Stimulated activated naive CD8-positive, alpha-beta T cell treated with anti-CD3 and anti-CD28 coated beads, Interleukin-15, Interleukin-2, amounts not matched to agents 100 U/mL and 50 U/mL, for 24 hours (primary cell): ENCODE measurements around the gene ANAPC2.

Source experiments
- ATAC-seq: fragments of 150-1000 bp; cut with Tn5 transposase; one replicate; pipeline ENCODE4 v1.10.0; 2021
- DNase-seq: peaks from one replicate; pipeline ENCODE4 v3.0.0; 2021

Gene ANAPC2

DNA sequence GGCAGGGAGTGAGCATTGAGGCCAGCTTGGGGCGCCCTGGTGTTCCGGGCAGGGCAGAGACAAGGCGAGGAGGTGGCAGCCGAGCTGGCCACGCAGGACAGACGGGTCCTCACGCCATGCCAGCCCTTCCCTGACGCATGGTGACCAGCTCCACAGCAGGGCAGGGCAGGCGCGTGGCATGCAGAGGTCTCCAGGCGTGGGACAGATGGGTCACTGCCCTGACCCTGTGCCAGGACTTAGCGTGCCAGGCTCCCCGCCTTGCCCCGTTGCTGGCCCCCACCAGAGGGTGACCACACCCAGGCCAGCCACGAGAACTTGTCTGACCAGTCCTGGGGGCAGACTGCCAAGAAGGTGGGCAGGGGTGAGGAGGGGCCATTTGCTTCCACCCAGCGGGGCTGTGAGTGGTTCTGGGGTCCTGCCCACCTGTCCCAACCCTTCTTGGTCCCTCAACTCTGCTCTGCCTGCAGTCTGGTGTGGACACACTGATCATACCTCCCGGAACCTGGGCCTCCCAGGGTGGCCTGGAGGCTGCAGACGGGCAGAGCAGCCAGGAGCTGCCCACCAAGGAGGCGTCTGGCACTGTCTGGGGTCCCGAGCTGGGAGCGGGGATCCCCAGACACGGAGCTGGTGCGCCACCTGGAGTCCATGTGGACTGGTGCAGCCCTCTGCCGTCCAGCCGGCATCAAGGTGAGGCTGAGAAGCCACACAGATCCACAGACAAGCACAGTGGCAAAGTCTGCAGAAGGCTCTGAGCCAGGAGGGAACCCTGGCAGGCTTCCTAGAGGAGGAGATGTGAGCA, 38.9 kb upstream of the ANAPC2 start, which contains the start of gene RNF224:
TSS of gene RNF224 (plus strand) at position 449 of the 799 bp plus-strand sequence. CDS start 834 bp downstream, outside the sequence.
- ATAC-seq (peak; percentile 55), DNase-seq (peak; percentile 89)

DNA sequence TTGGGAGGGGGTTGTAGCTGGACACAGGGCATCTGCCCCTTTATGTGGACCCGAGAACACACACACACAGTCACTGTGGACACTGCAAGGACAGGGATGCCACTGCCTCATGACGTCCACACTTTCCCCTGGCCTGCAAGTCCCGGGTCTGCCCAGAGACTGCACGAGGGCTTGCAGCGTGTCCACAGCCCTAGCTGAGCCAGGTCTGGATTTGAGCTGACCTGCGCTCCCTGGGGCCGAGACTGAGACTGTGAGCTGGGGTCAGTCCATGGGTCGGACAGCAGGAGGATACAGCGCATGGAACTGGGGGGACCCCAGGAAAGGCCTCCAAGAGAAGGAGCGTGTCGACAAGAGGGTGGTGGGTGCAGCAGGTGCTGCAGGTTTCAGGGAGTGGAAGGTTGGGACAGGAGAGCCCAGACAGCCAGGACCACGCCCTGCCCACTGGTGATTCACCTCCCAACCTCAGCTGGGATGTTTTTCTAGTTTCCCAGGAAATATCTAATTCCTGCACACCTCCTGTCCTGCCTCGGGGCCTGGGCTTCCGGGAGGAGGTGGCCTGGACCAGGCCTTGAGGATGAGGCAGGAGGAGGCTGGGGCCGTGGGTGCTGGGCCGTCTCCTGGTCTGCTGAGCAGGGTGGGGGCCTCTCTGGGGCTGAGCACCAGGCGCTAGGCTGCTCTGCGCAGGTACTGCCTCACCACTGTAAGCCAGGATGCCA, 38.1 kb upstream of the ANAPC2 start:
- ATAC-seq (no peak), DNase-seq (no peak)

- DNase-seq (no peak), ATAC-seq (no peak)
Measured at GRCh38 chr9:137225699-137226331, 37.5 kb upstream of the ANAPC2 start.

GRCh38 chr9:137224830-137225694, 36.7 kb upstream of the ANAPC2 start, which contains the start of gene CYSRT1:
Gene CYSRT1, plus strand, starts transcription at chr9:137225174. Its CDS starts 448 bp downstream, at chr9:137225622.
- ATAC-seq (peak; percentile 8), DNase-seq (peak; percentile 55)

DNA sequence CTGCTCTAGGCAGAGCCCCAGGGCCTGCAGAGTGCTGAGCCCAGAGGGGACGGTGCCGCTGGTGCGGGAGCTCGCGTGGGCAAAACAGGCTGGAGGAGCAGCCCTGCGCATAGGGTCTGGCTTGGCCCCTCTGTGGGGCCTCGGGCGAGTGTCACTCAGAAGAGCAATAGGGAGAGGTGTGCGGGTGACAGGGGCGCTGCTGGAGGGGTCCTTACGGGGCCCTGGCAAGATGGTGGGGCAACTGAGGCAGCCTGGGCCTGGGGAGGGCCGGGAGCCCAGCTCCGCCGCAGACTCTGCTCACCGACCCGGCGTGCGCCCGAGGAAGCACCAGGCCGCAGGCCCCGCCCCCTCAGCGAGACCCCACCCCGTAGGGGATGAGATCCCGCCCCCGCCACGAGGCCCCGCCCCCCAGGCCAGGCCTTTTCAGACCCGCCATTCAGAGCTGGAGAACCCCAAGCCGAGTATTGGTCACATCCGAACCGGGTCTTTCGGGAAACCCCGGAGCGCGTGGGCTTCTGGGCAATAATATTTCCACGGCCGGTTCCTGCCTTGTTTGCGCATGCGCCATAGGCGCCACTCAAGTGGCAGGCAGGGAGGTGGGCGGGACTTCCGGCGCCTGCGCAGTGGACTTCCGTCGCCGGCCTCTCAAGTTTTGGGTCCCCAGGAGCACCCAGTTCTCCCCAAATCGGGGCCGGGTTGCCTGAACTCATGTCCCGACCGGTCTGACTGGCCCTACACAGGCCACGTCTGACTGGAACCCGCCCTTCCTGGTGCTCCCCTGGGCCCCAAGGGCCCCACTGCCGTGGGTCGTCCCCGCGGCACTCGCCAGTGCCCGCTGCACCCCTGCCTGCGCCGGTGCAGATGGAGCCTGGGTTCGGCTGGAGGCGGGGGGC, 35.0 kb upstream of the ANAPC2 start:
- DNase-seq (peak; percentile 97), ATAC-seq (peak; percentile 85)

- no peak for DNase-seq
- ATAC-seq, result no peak
Measured at GRCh38 chr9:137222190-137223077, 34.1 kb upstream of the ANAPC2 start, which contains the start of gene RNF208. Gene RNF208, minus strand, starts transcription at chr9:137222240. Its CDS starts 1,028 bp downstream, at chr9:137221212.

GRCh38 chr9:137221506-137222111, 33.2 kb upstream of the ANAPC2 start:
- DNase-seq (no peak), ATAC-seq (no peak)

GRCh38 chr9:137221095-137221505, 32.7 kb upstream of the ANAPC2 start:
- no peak for ATAC-seq
- no peak for DNase-seq

- no peak for ATAC-seq
- no peak for DNase-seq
Measured at GRCh38 chr9:137220317-137221094, 32.1 kb upstream of the ANAPC2 start.

DNA sequence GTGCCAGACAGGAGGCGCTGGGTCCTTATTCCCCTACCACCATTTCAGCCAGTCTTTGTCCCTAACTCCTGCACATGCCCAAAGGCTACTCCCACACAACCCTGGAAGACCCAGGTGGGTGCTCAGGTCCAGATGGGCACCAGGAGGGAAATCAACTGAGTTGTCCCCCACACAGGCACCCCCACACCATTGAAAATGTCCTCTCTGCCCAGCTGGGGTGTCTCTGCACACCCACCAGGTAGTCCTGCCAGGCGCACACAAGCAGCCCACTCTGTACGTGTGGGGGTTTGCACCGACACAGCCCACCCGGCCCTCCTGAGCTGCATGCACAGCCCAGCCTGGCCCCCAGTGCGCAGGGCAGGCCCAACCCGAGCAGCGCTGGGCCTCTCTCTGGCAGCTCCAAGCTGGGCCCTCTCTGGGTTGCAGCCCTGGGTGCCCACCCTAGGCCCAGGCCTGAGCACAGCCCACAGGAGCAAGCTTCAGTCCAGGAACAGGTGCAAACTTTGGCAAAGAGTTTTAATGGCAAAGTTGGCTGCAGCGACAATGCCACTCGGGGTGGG, 31.5 kb upstream of the ANAPC2 start:
- DNase-seq (no peak), ATAC-seq (no peak)

- DNase-seq (no peak), ATAC-seq (no peak)
Measured at GRCh38 chr9:137218754-137219271, 30.5 kb upstream of the ANAPC2 start.

DNA sequence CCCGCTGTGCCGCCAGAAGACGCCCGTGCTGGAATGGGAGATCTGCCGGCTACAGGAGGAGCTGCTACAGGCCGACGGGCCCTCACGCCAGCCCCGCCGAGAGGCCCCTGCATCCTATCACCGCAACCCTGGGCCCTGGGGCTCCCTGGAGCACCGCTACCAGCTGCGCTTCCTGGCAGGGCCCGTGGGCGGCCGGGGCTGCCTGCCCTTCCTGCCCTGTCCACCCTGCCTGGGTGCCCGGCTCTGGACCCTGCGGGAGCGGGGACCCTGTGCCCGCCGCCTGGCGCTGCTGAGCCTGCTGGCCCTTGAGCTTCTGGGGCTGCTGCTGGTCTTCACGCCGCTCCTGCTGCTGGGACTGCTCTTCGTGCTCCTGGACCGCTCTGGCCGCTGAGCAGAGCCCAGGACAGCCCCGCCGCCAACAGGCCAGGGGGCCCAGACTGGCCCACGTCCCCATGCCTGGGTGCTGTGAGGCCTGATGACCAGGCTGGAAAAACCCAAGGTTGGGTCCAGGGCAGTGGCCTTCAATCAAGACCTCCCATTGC, 29.9 kb upstream of the ANAPC2 start:
- DNase-seq, result no peak
- ATAC-seq, result no peak

DNA sequence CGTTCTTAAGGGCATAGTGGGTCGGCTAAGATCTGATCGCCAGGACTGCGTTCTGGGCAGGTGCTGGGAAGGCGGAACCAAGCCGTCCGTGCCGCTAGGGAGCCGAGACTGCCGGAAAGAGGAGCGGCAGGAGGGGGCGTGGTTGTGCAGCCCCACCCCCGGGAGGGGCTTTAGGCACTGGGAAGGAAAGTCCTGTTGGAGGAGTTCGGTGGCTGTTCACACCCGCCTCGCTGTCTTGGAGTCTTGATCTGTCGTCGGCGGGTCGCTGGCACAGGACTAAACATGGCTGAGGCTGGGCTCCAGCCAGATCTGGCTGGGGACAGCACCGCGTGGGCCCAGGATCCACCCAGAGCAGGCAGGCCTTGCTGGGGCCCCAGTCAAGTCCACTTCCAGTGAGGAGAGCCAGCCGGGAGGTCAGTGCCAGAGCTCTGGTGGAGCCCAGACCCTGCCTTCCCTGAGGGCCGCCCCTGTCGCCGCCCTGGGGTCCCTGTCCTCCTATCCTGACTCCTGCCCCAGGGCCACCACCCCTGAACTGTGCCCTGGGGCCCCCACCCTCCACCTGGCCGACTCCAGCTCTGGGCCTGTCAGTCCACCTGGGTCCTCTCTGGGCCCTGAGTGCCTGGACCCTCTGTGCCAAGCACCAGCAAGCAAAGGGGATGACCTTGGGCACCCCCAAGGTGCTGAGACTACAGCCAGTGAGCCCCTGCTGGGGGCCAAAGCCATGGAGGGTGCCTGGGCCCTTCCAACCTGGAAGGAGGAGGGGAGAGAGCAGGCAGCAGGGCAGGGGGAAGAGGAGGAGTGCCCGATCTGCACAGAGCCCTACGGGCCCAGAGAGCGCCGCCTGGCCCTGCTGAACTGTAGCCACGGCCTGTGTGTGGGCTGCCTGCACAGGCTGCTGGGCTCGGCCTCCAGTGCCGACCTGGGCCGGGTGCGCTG, 29.2 kb upstream of the ANAPC2 start:
- no peak for ATAC-seq

DNA sequence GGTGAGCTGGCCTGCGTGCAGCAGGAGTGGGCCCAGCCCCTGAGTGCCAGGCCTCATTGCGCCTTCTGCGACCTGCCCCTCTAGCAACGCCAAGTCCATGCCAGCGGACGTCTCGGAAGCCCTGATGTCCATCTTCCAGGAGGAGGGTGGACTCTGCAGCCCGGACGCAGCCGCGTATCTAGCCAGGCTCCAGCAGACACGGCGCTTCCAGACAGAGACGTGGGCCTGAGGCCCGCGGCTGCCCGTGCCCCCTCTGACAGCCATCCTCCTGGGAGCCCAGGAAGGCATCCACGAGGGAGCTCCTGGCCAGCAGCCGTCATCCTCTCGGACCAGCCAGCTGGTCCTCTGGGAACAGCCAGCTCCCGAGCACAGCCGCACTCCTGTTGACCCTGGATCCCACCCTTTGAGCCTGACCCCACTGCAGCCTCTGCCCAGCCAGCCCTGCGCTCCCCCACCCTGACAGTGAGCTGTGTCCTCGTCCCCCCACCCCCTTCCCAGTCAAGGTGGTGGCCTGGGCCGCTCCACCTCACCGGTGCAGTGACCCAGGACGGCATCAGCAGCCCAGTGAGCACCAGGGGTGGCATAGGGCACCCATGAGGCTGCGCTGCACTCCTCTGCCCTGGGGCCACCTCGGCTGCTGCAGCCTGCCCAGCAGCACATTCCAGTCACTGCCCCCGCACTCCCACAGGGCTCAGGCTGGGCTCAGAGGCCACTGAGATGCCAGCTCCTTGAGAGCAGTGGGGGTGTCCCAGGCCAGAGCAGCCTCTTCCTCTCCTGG, 28.0 kb upstream of the ANAPC2 start:
- no peak for DNase-seq
- ATAC-seq, result no peak

More for the DNA sequence above, 29.2 kb upstream of the ANAPC2 start:
- no peak for DNase-seq

- DNase-seq (no peak), ATAC-seq (no peak)
Measured at GRCh38 chr9:137215196-137215986, 27.0 kb upstream of the ANAPC2 start.
